H9 (cell line): ENCODE measurements around the gene PRAMEF9. TPM values are rescaled to one million over a fixed set of nuclear protein-coding genes. Genes with fewer than 3 reads are reported as not detected.
"Not testable (repeated sequence)": the region's sequence is repeated elsewhere in the genome, so short reads cannot be mapped to it uniquely, and the experiment has no call there.

Source experiments
- DNase-seq: peaks from one replicate; pipeline ENCODE4 v3.0.0-alpha.2; 2017
- H2AFZ ChIP-seq: one replicate; pipeline ENCODE4 v1.6.1; 2013; ENCODE audit warnings: mild to moderate bottlenecking, low read length, control low read depth, moderate library complexity
- H2AK5ac ChIP-seq: 2 replicates; pipeline ENCODE4 v1.6.1; 2013; ENCODE audit warnings: low read length, control low read depth, mixed read lengths; ENCODE audit not compliant: insufficient read length
- H2BK120ac ChIP-seq: one replicate; pipeline ENCODE4 v1.6.1; 2013; ENCODE audit warnings: low read depth, mild to moderate bottlenecking, low read length, control low read depth, inconsistent platforms; ENCODE audit not compliant: poor library complexity, severe bottlenecking
- H2BK12ac ChIP-seq: 2 replicates; pipeline ENCODE4 v1.6.1; 2013; ENCODE audit warnings: low read length, control low read depth, mixed read lengths, low read depth; ENCODE audit not compliant: insufficient read length
- H2BK15ac ChIP-seq: 2 replicates; pipeline ENCODE4 v1.6.1; 2013; ENCODE audit warnings: low read depth, low read length, control low read depth
- H2BK20ac ChIP-seq: one replicate; pipeline ENCODE4 v1.6.1; 2013; ENCODE audit warnings: low read depth, mild to moderate bottlenecking, low read length, control low read depth, inconsistent platforms; ENCODE audit not compliant: poor library complexity, severe bottlenecking
- H2BK5ac ChIP-seq: 2 replicates; pipeline ENCODE4 v1.6.1; 2013; ENCODE audit warnings: low read length, control low read depth, mixed read lengths; ENCODE audit not compliant: insufficient read length
- H3K14ac ChIP-seq: 2 replicates; pipeline ENCODE4 v1.6.1; 2013; ENCODE audit warnings: low read length, control low read depth; ENCODE audit not compliant: insufficient read depth
- H3K18ac ChIP-seq: 2 replicates; pipeline ENCODE4 v1.6.1; 2013; ENCODE audit warnings: low read depth, mild to moderate bottlenecking, mixed read lengths, low read length, control low read depth; ENCODE audit not compliant: insufficient read length
- H3K23ac ChIP-seq: 2 replicates; pipeline ENCODE4 v1.6.1; 2013; ENCODE audit warnings: low read length, control low read depth, mixed read lengths, low read depth; ENCODE audit not compliant: insufficient read length
- H3K23me2 ChIP-seq: 2 replicates; pipeline ENCODE4 v1.6.1; 2013; ENCODE audit warnings: low read depth, mild to moderate bottlenecking, mixed read lengths, low read length, control low read depth; ENCODE audit not compliant: insufficient read length, poor library complexity, severe bottlenecking
- H3K27ac ChIP-seq: 2 replicates; pipeline ENCODE4 v1.5.1; 2013; ENCODE audit warnings: low read length, control low read depth, mixed read lengths, low read depth; ENCODE audit not compliant: insufficient read length
- H3K27me3 ChIP-seq: 2 replicates; pipeline ENCODE4 v1.6.1; 2013; ENCODE audit warnings: low read length, control low read depth, inconsistent platforms; ENCODE audit not compliant: insufficient read depth
- H3K4ac ChIP-seq: 2 replicates; pipeline ENCODE4 v1.6.1; 2013; ENCODE audit warnings: low read depth, mild to moderate bottlenecking, control low read depth, inconsistent platforms, low read length, moderate library complexity
- H3K4me1 ChIP-seq: 2 replicates; pipeline ENCODE4 v1.6.1; 2013; ENCODE audit warnings: low read length, control low read depth, inconsistent platforms; ENCODE audit not compliant: insufficient read depth
- H3K4me2 ChIP-seq: 2 replicates; pipeline ENCODE4 v1.6.1; 2013; ENCODE audit warnings: low read length, control low read depth, mixed read lengths; ENCODE audit not compliant: insufficient read length, insufficient read depth
- H3K56ac ChIP-seq: 2 replicates; pipeline ENCODE4 v1.6.1; 2013; ENCODE audit warnings: low read depth, mild to moderate bottlenecking, mixed read lengths, low read length, control low read depth; ENCODE audit not compliant: insufficient read length
- H3K79me1 ChIP-seq: 2 replicates; pipeline ENCODE4 v1.6.1; 2013; ENCODE audit warnings: low read depth, mild to moderate bottlenecking, moderate library complexity, low read length, control low read depth, inconsistent platforms; ENCODE audit not compliant: insufficient read depth, poor library complexity, severe bottlenecking
- H3K79me2 ChIP-seq: 2 replicates; pipeline ENCODE4 v1.6.1; 2013; ENCODE audit warnings: low read length, control low read depth, inconsistent platforms; ENCODE audit not compliant: insufficient read depth
- H3K9ac ChIP-seq: 2 replicates; pipeline ENCODE4 v1.6.1; 2013; ENCODE audit warnings: low read length, control low read depth, mixed read lengths; ENCODE audit not compliant: insufficient read length; ENCODE audit errors: extremely low read depth
- H3K9me3 ChIP-seq: one replicate; pipeline ENCODE4 v1.6.1; 2013; ENCODE audit warnings: low read depth, low read length, inconsistent platforms; ENCODE audit not compliant: control insufficient read depth
- H3T11ph ChIP-seq: one replicate; pipeline ENCODE4 v1.6.1; 2013; ENCODE audit warnings: mild to moderate bottlenecking, low read length, control low read depth, inconsistent platforms
- H4K20me1 ChIP-seq: one replicate; pipeline ENCODE4 v1.6.1; 2013; ENCODE audit not compliant: control insufficient read depth, insufficient read length, insufficient read depth
- H4K5ac ChIP-seq: 2 replicates; pipeline ENCODE4 v1.6.1; 2013; ENCODE audit warnings: low read depth, mild to moderate bottlenecking, mixed read lengths, low read length, control low read depth; ENCODE audit not compliant: insufficient read length
- H4K8ac ChIP-seq: replicated peaks from 2 replicates; pipeline ENCODE4 v1.6.1; 2013; ENCODE audit warnings: low read length, control low read depth, mixed read lengths, low read depth; ENCODE audit not compliant: insufficient read length
- H4K91ac ChIP-seq: 2 replicates; pipeline ENCODE4 v1.6.1; 2013; ENCODE audit warnings: low read depth, mild to moderate bottlenecking, moderate library complexity, mixed read lengths, low read length, control low read depth; ENCODE audit not compliant: insufficient read length
- H3K27ac Mint-ChIP-seq, 3 experiments: 2 replicates in 2 of 3; 3 replicates in 1 of 3; pipeline ENCODE4 v1.8.0; 2020 to 2021; ENCODE audit warnings: mixed read lengths in 3 of 3, mild to moderate bottlenecking in 1 of 3, moderate library complexity in 1 of 3
- H3K27me3 Mint-ChIP-seq: 2 replicates; pipeline ENCODE4 v1.8.0; 2021; ENCODE audit warnings: low read depth, mild to moderate bottlenecking, moderate library complexity, mixed read lengths
- H3K36me3 Mint-ChIP-seq, 3 experiments: 2 replicates in 2 of 3; 3 replicates in 1 of 3; pipeline ENCODE4 v1.8.0; 2020 to 2021; ENCODE audit warnings: low read depth in 3 of 3, mixed read lengths in 3 of 3; ENCODE audit not compliant: insufficient read depth in 1 of 3
- H3K4me1 Mint-ChIP-seq, 2 experiments: 2 replicates each; pipeline ENCODE4 v1.8.0; 2020; ENCODE audit warnings: mixed read lengths in 2 of 2
- H3K4me3 Mint-ChIP-seq, 2 experiments: 2 replicates in 1 of 2; 3 replicates in 1 of 2; pipeline ENCODE4 v1.8.0; 2020 to 2021; ENCODE audit warnings: mild to moderate bottlenecking in 2 of 2, mixed read lengths in 2 of 2, moderate library complexity in 1 of 2
- H3K9me3 Mint-ChIP-seq, 2 experiments: 2 replicates in 1 of 2; 3 replicates in 1 of 2; pipeline ENCODE4 v1.8.0; 2020; ENCODE audit warnings: mild to moderate bottlenecking in 2 of 2, mixed read lengths in 2 of 2, moderate library complexity in 1 of 2
- WGBS: extraction: QIAGEN DNeasy Blood & Tissue Kit; methylation state at CpG from one replicate; pipeline ENCODE4 v1.1.7; 2013; ENCODE audit warnings: missing lambda C conversion rate, low lambda C conversion rate, mixed read lengths; ENCODE audit not compliant: insufficient read length; ENCODE audit errors: extremely low coverage; 5-methylcytosine and 5-hydroxymethylcytosine counted together
- total RNA-seq: library from RNA; stranded (reverse); gene quantifications from 2 replicates; pipeline ENCODE4 v1.2.1, GENCODE V29; 2021

The PRAMEF9 gene
- total RNA-seq, 1 experiment from 2014 or later: not detected

- H2BK20ac ChIP-seq, H3K9me3 Mint-ChIP-seq: not testable (repeated sequence)
Observed at GRCh38 chr1:13165531-13165930, 6.1 kb upstream of the PRAMEF9 start, which contains the start of gene HNRNPCL4. HNRNPCL4 (minus strand) TSS chr1:13165631; CDS start chr1:13165467, 164 bp downstream.

GRCh38 chr1:13201309-13201708 lies 29.7 kb downstream of the PRAMEF9 start, which contains the start of gene PRAMEF13:
PRAMEF13 (minus strand) TSS chr1:13201409; CDS start chr1:13199589, 1,820 bp downstream.
- not testable (repeated sequence) for H3K4me3 Mint-ChIP-seq, H2BK120ac ChIP-seq, H2BK20ac ChIP-seq, H4K8ac ChIP-seq, H4K91ac ChIP-seq, H4K5ac ChIP-seq, H3K9ac ChIP-seq, DNase-seq, H3K27me3 ChIP-seq, H3K14ac ChIP-seq, H3K27me3 Mint-ChIP-seq, H4K20me1 ChIP-seq, H3K18ac ChIP-seq, H3K4ac ChIP-seq, H3K36me3 Mint-ChIP-seq, H3K27ac ChIP-seq, H2AFZ ChIP-seq, H2BK5ac ChIP-seq, H3K27ac Mint-ChIP-seq, H2AK5ac ChIP-seq, H3K23ac ChIP-seq, H3K9me3 Mint-ChIP-seq, H2BK15ac ChIP-seq, H2BK12ac ChIP-seq, H3K79me2 ChIP-seq, H3K56ac ChIP-seq, H3K9me3 ChIP-seq, H3K23me2 ChIP-seq, H3K4me2 ChIP-seq, H3K4me1 ChIP-seq, H3K79me1 ChIP-seq, H3T11ph ChIP-seq, H3K4me1 Mint-ChIP-seq
- no CpG with 5 or more reads among the region's 5 CpGs for WGBS

More at GRCh38 chr1:13165531-13165930, 6.1 kb upstream of the PRAMEF9 start, which contains the start of gene HNRNPCL4:
- not testable (repeated sequence) for H2AFZ ChIP-seq, H4K20me1 ChIP-seq, H4K91ac ChIP-seq, H3K4me1 ChIP-seq, H4K5ac ChIP-seq, H3K9ac ChIP-seq, H3K27ac ChIP-seq, H3K23ac ChIP-seq, H3K27me3 ChIP-seq, H3K4me3 Mint-ChIP-seq, H3K18ac ChIP-seq, H3K4me2 ChIP-seq, H3K23me2 ChIP-seq, H2BK5ac ChIP-seq, H3K14ac ChIP-seq, H3K4me1 Mint-ChIP-seq, H4K8ac ChIP-seq, H2AK5ac ChIP-seq, H2BK120ac ChIP-seq, H3K9me3 ChIP-seq, H3K4ac ChIP-seq, DNase-seq, H2BK15ac ChIP-seq, H3T11ph ChIP-seq, H3K36me3 Mint-ChIP-seq, H2BK12ac ChIP-seq, H3K27me3 Mint-ChIP-seq, H3K56ac ChIP-seq, H3K27ac Mint-ChIP-seq, H3K79me1 ChIP-seq, H3K79me2 ChIP-seq
- WGBS: no CpG with 5 or more reads among the region's 8 CpGs
